H1 (cell line): ENCODE results near the gene PDGFB. TPM values are rescaled to one million over a fixed set of nuclear protein-coding genes. Genes with fewer than 3 reads are reported as not detected.

Experiments used
- CTCF ChIA-PET: fragments of 300-600 bp; sonication (Branson Sonifier 250); formaldehyde crosslinking; loops from one replicate; lab custom pipeline; 2021; ENCODE audit not compliant: partially characterized antibody; lab: Charles Lee
- POLR2A ChIA-PET: fragments of 300-600 bp; sonication (Branson Sonifier 250); formaldehyde crosslinking; loops from one replicate; lab custom pipeline; 2021; ENCODE audit warnings: inconsistent platforms; ENCODE audit not compliant: partially characterized antibody; lab: Charles Lee
- DNase-seq, 2 experiments: peaks; one replicate each; pipeline versions ENCODE4 v3.0.0 to v3.0.0-alpha.2; 2010 to 2022; ENCODE audit warnings: low spot score in 2 of 2, low read depth in 1 of 2, mixed read lengths in 1 of 2
- FAIRE-seq: peaks from 2 replicates; lab custom pipeline; 2011; peaks lifted over from hg19 to GRCh38; lab: Jason Lieb, UNC
- H2AFZ ChIP-seq: 2 replicates; pipeline ENCODE4 v1.8.1; 2012; ENCODE audit warnings: low read length, inconsistent platforms
- H2AK5ac ChIP-seq: 2 replicates; pipeline ENCODE4 v1.6.1; 2013; ENCODE audit warnings: low read depth, low read length
- H2BK120ac ChIP-seq: replicated peaks from 2 replicates; pipeline ENCODE3; 2013; ENCODE audit warnings: low read depth, low read length, inconsistent platforms
- H2BK12ac ChIP-seq: 2 replicates; pipeline ENCODE4 v1.6.1; 2013; ENCODE audit warnings: low read depth, low read length
- H2BK15ac ChIP-seq: 2 replicates; pipeline ENCODE4 v1.6.1; 2013; ENCODE audit warnings: low read length
- H2BK20ac ChIP-seq: 2 replicates; pipeline ENCODE4 v1.6.1; 2013; ENCODE audit warnings: low read length
- H2BK5ac ChIP-seq: 2 replicates; pipeline ENCODE4 v1.6.1; 2013; ENCODE audit warnings: low read depth, low read length
- H3K14ac ChIP-seq: 2 replicates; pipeline ENCODE4 v1.6.1; 2013; ENCODE audit warnings: inconsistent platforms; ENCODE audit not compliant: insufficient read length
- H3K18ac ChIP-seq: 2 replicates; pipeline ENCODE4 v1.6.1; 2013; ENCODE audit warnings: low read length; ENCODE audit errors: extremely low read depth
- H3K23ac ChIP-seq: 2 replicates; pipeline ENCODE4 v1.6.1; 2013; ENCODE audit warnings: inconsistent platforms; ENCODE audit not compliant: insufficient read length
- H3K23me2 ChIP-seq: 2 replicates; pipeline ENCODE4 v1.6.1; 2013; ENCODE audit warnings: low read depth, low read length
- H3K27ac ChIP-seq: 2 replicates; pipeline ENCODE4 v1.6.1; 2011; ENCODE audit warnings: low read depth, low read length, inconsistent platforms
- H3K27me3 ChIP-seq, 4 experiments: replicated peaks in 1 of 4; 1 replicate in 1 of 4; 2 replicates in 3 of 4; pipeline versions ENCODE4 v1.6.1 to v1.8.1; 2011 to 2013; ENCODE audit warnings: low read length in 3 of 4, mild to moderate bottlenecking in 3 of 4, inconsistent platforms in 2 of 4, mixed read lengths in 2 of 4, moderate library complexity in 1 of 4; ENCODE audit not compliant: control insufficient read depth in 3 of 4, insufficient read depth in 3 of 4; ENCODE audit errors: extremely low read depth in 1 of 4
- H3K36me3 ChIP-seq, 4 experiments: 2 replicates each; pipeline versions ENCODE4 v1.6.1 to v1.8.1; 2011 to 2013; ENCODE audit warnings: mild to moderate bottlenecking in 4 of 4, low read length in 3 of 4, moderate library complexity in 2 of 4, control low read depth in 1 of 4, inconsistent platforms in 1 of 4; ENCODE audit not compliant: insufficient read depth in 4 of 4, control insufficient read depth in 2 of 4
- H3K4ac ChIP-seq: replicated peaks from 2 replicates; pipeline ENCODE3; 2013; ENCODE audit warnings: low read length, low read depth, mixed read lengths, inconsistent platforms; ENCODE audit not compliant: insufficient read length
- H3K4me1 ChIP-seq, 4 experiments: replicated peaks in 1 of 4; 1 replicate in 1 of 4; 2 replicates in 3 of 4; pipeline versions ENCODE4 v1.6.1 to v1.8.1; 2011 to 2013; ENCODE audit warnings: low read length in 3 of 4, inconsistent platforms in 2 of 4, mixed read lengths in 1 of 4; ENCODE audit not compliant: insufficient read depth in 4 of 4, control insufficient read depth in 3 of 4
- H3K4me2 ChIP-seq, 2 experiments: 2 replicates each; pipeline versions ENCODE4 v1.6.1 to v1.8.1; 2011 to 2013; ENCODE audit warnings: low read depth in 2 of 2, low read length in 2 of 2, control low read depth in 1 of 2, inconsistent platforms in 1 of 2, mild to moderate bottlenecking in 1 of 2; ENCODE audit not compliant: insufficient read depth in 1 of 2
- H3K4me3 ChIP-seq, 4 experiments: fragments of 200-600, 300-600 bp in 1 of 4; sonication (generic), shearing (Covaris generic), sonication (Bioruptor Twin) in 1 of 4; 2 replicates each; pipeline versions ENCODE4 v1.5.1 to v1.8.1; 2011 to 2016; ENCODE audit warnings: low read length in 4 of 4, low read depth in 3 of 4, control low read depth in 2 of 4, inconsistent platforms in 2 of 4, mild to moderate bottlenecking in 2 of 4, mixed read lengths in 1 of 4, moderate library complexity in 1 of 4; ENCODE audit not compliant: insufficient read depth in 2 of 4; ENCODE audit errors: extremely low read depth in 1 of 4
- H3K56ac ChIP-seq: replicated peaks from 2 replicates; pipeline ENCODE3; 2013; ENCODE audit warnings: low read depth, mild to moderate bottlenecking, mixed read lengths, low read length, inconsistent platforms; ENCODE audit not compliant: insufficient read length
- H3K79me1 ChIP-seq: 2 replicates; pipeline ENCODE4 v1.6.1; 2013; ENCODE audit warnings: low read depth, low read length, control low read depth
- H3K79me2 ChIP-seq, 2 experiments: 2 replicates each; pipeline versions ENCODE4 v1.6.1 to v1.8.1; 2012 to 2013; ENCODE audit warnings: low read length in 2 of 2, mild to moderate bottlenecking in 2 of 2, inconsistent platforms in 1 of 2; ENCODE audit not compliant: insufficient read depth in 2 of 2, control insufficient read depth in 1 of 2
- H3K9ac ChIP-seq, 4 experiments: replicated peaks in 1 of 4; 1 replicate in 1 of 4; 2 replicates in 3 of 4; pipeline versions ENCODE4 v1.6.1 to v1.8.1; 2011 to 2013; ENCODE audit warnings: low read depth in 3 of 4, low read length in 3 of 4, control low read depth in 2 of 4, mild to moderate bottlenecking in 2 of 4, moderate library complexity in 2 of 4, inconsistent platforms in 1 of 4; ENCODE audit errors: extremely low read depth in 1 of 4
- H3K9me3 ChIP-seq, 2 experiments: 2 replicates each; pipeline versions ENCODE4 v1.6.1 to v1.8.1; 2012 to 2013; ENCODE audit warnings: mild to moderate bottlenecking in 2 of 2, moderate library complexity in 2 of 2, control low read depth in 1 of 2, inconsistent platforms in 1 of 2, low read depth in 1 of 2, low read length in 1 of 2, mixed read lengths in 1 of 2; ENCODE audit not compliant: insufficient read depth in 2 of 2
- H4K20me1 ChIP-seq, 2 experiments: replicated peaks in 1 of 2; 2 replicates each; pipeline versions ENCODE3 to v1.8.1; 2011 to 2013; ENCODE audit warnings: inconsistent platforms in 2 of 2, low read length in 2 of 2, mild to moderate bottlenecking in 1 of 2; ENCODE audit not compliant: insufficient read depth in 2 of 2, control insufficient read depth in 1 of 2
- H4K5ac ChIP-seq: 2 replicates; pipeline ENCODE4 v1.6.1; 2013; ENCODE audit warnings: low read length, low read depth, mixed read lengths, inconsistent platforms; ENCODE audit not compliant: insufficient read length
- H4K8ac ChIP-seq: 2 replicates; pipeline ENCODE4 v1.8.0; 2013; ENCODE audit warnings: mild to moderate bottlenecking, moderate library complexity, low read length, inconsistent platforms; ENCODE audit not compliant: insufficient read depth; ENCODE audit errors: extremely low read depth
- H4K91ac ChIP-seq: replicated peaks from 2 replicates; pipeline ENCODE3; 2013; ENCODE audit warnings: low read length, mixed read lengths, inconsistent platforms; ENCODE audit not compliant: insufficient read length
- BCL11A ChIP-seq, 2 experiments: IDR thresholded peaks; one replicate each; pipeline ENCODE4 v1.6.1; 2011; ENCODE audit warnings: low read depth in 2 of 2, low read length in 2 of 2, mild to moderate bottlenecking in 2 of 2
- CBX5 ChIP-seq: fragments of 300-800, 300-1000 bp; sonication (generic); IDR thresholded peaks from 2 replicates; pipeline ENCODE4 v1.7.1; 2016; ENCODE audit warnings: antibody characterized with exemption, low read length, low read depth
- CREB1 ChIP-seq: IDR thresholded peaks from 2 replicates; pipeline ENCODE4 v1.6.1; 2012; ENCODE audit warnings: inconsistent platforms
- FOSL1 ChIP-seq: IDR thresholded peaks from 2 replicates; pipeline ENCODE4 v1.6.1; 2011; ENCODE audit warnings: mild to moderate bottlenecking, low read depth, low read length, moderate library complexity; ENCODE audit not compliant: insufficient read depth
- HDAC2 ChIP-seq, 2 experiments: fragments of 300-600 bp in 1 of 2; sonication (generic) in 1 of 2; IDR thresholded peaks; 2 replicates each; pipeline ENCODE4 v1.6.1; 2011 to 2012; ENCODE audit warnings: low read depth in 2 of 2, low read length in 2 of 2, mild to moderate bottlenecking in 2 of 2, moderate library complexity in 2 of 2, borderline replicate concordance in 1 of 2, inconsistent platforms in 1 of 2
- JUN ChIP-seq: IDR thresholded peaks from 2 replicates; pipeline ENCODE4 v1.6.1; 2011; ENCODE audit warnings: low read depth, mild to moderate bottlenecking, improper control_type of control experiment, low read length
- JUND ChIP-seq: IDR thresholded peaks from 2 replicates; pipeline ENCODE4 v1.6.1; 2011; ENCODE audit warnings: mild to moderate bottlenecking, improper control_type of control experiment, low read length
- POLR2AphosphoS5 ChIP-seq: IDR thresholded peaks from 2 replicates; pipeline ENCODE4 v1.6.1; 2011; ENCODE audit warnings: low read depth, low read length
- POU5F1 ChIP-seq: IDR thresholded peaks from 2 replicates; pipeline ENCODE4 v1.6.1; 2011; ENCODE audit warnings: low read depth, mild to moderate bottlenecking, low read length, moderate library complexity
- SIX5 ChIP-seq: IDR thresholded peaks from 2 replicates; pipeline ENCODE4 v1.6.1; 2011; ENCODE audit warnings: mild to moderate bottlenecking, low read depth, low read length
- WGBS, 2 experiments: shearing (Covaris generic) in 1 of 2; methylation state at CpG; one replicate each; pipeline versions ENCODE4 v1.1.6 to v1.1.7; 2013 to 2015; ENCODE audit warnings: low lambda C conversion rate in 2 of 2, mixed read lengths in 2 of 2, inconsistent platforms in 1 of 2, low coverage in 1 of 2, missing lambda C conversion rate in 1 of 2; ENCODE audit not compliant: insufficient replicate concordance in 2 of 2, insufficient coverage in 1 of 2, insufficient read length in 1 of 2; ENCODE audit errors: extremely low coverage in 1 of 2, missing lambda C conversion rate in 1 of 2; 5-methylcytosine and 5-hydroxymethylcytosine counted together
- polyA plus RNA-seq, 7 experiments: library from polyadenylated mRNA; depleted of rRNA in 3 of 7; stranded (reverse) in 5 of 7; unstranded in 2 of 7; fragments of >200 nt in 5 of 7; fragments of 200-250 nt in 2 of 7; gene quantifications; 1 replicate in 5 of 7; 2 replicates in 1 of 7; 4 replicates in 1 of 7; pipeline versions ENCODE4 v1.2.1 to v1.2.3, GENCODE V29; 2011 to 2013; ENCODE audit warnings: missing spikeins in 2 of 7, mixed read lengths in 2 of 7
- total RNA-seq: library from RNA; stranded (reverse); fragmentation: NEBNext Ultra II Directional; extraction: Animal tissue kit (Norgen Biotek cat#: 25700); gene quantifications from 2 replicates; pipeline ENCODE4 v1.2.1, GENCODE V29; 2021
- TF ChIP-seq, protein P1 (sequence below): IDR thresholded peaks from 2 replicates; pipeline ENCODE4 v1.6.1; 2011; ENCODE audit warnings: low read depth, mild to moderate bottlenecking, low read length; ENCODE audit not compliant: insufficient read depth

The PDGFB gene
- total and polyA plus RNA-seq, 2 of the 8 experiments (the other 6 are each of a cell fraction or from before 2014, with no cell fraction given) = 3.9 to 8.5 TPM

DNA sequence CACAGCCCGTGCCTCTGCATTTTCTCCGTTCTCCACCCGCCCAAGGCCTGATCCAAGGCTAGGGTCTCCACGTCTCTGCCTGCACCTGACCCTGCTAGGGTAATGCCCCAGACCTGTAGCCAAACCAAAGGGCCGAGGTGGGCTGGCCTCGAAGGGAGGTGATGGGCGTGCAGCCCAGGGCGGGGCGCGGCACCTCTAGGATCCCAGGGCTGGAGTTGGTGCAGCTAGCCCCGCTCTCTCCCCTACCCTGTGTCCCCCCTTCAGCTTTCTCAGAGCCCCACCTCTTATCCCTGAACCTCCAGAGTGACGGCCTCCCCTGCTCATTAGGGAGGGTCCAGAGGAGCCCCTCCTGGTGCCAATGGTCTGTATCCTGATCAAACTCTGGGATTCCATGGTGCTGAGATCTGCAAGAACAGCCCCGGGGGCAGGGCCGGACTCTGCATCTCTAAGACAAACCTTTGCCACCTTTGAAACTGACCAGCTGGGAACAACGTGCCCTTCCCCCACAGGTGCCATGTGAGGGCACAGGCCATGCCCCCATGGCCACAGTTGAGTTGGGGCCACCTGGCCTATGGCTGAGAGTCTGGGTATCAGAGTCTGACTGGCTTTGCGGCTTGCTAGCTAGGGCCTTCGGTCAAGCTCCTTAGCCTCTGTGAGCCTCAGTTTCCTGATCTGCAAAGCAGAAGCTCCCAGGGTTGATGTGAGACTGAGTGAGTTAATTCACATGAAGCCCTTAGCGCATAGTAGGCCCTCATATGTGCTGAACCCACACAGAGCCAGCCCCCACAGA lies 69.2 kb downstream of the PDGFB start:
- H3K27me3 ChIP-seq = no peaks in the 10 kb centered on the region
- DNase-seq = peak in 1 of 2 experiments; percentile 71
- H2BK12ac ChIP-seq = peak overlapping the region; percentile 100
- peak overlapping the region in 1 of 4 experiments; percentile 10; a peak in 1 of 8 replicates for H3K4me3 ChIP-seq
- H2AK5ac ChIP-seq = peak overlapping the region; percentile 100
- no peaks in the 10 kb centered on the region; the same call in 1 of the 2 replicates for H3K23me2 ChIP-seq
- H4K91ac ChIP-seq = peak overlapping the region; percentile 99
- 64% methylated on average over 16 of the region's 18 CpGs; no CpG with 5 or more reads in 1 of the 2 experiments for WGBS, 2 experiments
- H2BK15ac ChIP-seq = peak overlapping the region; percentile 46; the same call in 1 of the 2 replicates
- H3K36me3 ChIP-seq = no peaks in the 10 kb centered on the region
- H3K79me2 ChIP-seq = no peaks in the 10 kb centered on the region
- peak overlapping the region; percentile 93 for H3K18ac ChIP-seq
- H3K14ac ChIP-seq = no peak overlapping the region
- peak overlapping the region; percentile 98 for H4K8ac ChIP-seq
- ChIA-PET CTCF (interaction anchor here (0.9 to 6.0 kb wide), 13 partner anchors 8 to 197 kb away, joined by 3 to 48 read pairs (median 3); partner anchors contain the start of gene RPL3), POLR2A (interaction anchor here (0.6 to 11.8 kb wide), 21 partner anchors 9 to 140 kb away, joined by 3 to 313 read pairs (median 4); partner anchors contain the start of genes CBX7, PDGFB and RPL3)
- peak overlapping the region; percentile 50 for H4K5ac ChIP-seq
- peak overlapping the region in 3 of 4 experiments; percentile 43 to 71 (median 69); a peak in 5 of 7 replicates for H3K9ac ChIP-seq
- H2BK120ac ChIP-seq = peak overlapping the region; percentile 89
- no peak overlapping the region for H3K23ac ChIP-seq
- H2BK5ac ChIP-seq = peak overlapping the region; percentile 100
- no peaks in the 10 kb centered on the region for H3K9me3 ChIP-seq
- H3K4ac ChIP-seq = peak overlapping the region; percentile 99
- no peak overlapping the region for H2AFZ ChIP-seq
- peaks cover 19 to 65% (median 58%) of the 10 kb centered on the region in 4 experiments for H3K4me1 ChIP-seq
- H3K56ac ChIP-seq = no peak overlapping the region
- H3K79me1 ChIP-seq = no peaks in the 10 kb centered on the region
- H3K27ac ChIP-seq = peak overlapping the region; percentile 92
- peak overlapping the region; percentile 100 for H2BK20ac ChIP-seq
- no peak for FAIRE-seq
- H3K4me2 ChIP-seq = peak overlapping the region; percentile 45 to 47
- H4K20me1 ChIP-seq = no peaks in the 10 kb centered on the region
- TF ChIP-seq CBX5 (no peak), SIX5 (no peak), JUN (0 out of 2 replicates have a peak, but pooled peaks have one; percentile 3), JUND (no peak), CREB1 (peak; percentile 1; the same call in 1 of the 2 replicates), BCL11A (IDR thresholded peaks at IDR 0.05; ENCODE audit: low read depth in 2 of 2, low read length in 2 of 2) (no peak), FOSL1 (no peak), POLR2AphosphoS5 (no peak), HDAC2 (IDR thresholded peaks at IDR 0.05; ENCODE audit: borderline replicate concordance in 1 of 2, low read depth in 2 of 2, low read length in 2 of 2) (no peak), POU5F1 (no peak)
- TF ChIP-seq, protein P1, sequence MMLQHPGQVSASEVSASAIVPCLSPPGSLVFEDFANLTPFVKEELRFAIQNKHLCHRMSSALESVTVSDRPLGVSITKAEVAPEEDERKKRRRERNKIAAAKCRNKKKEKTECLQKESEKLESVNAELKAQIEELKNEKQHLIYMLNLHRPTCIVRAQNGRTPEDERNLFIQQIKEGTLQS = no peak
